ENCODE data around the gene TET3. TPM values are rescaled to one million over a fixed set of nuclear protein-coding genes. Genes with fewer than 3 reads are reported as not detected.

TET3 gene
- total RNA-seq, 1 donor from 2014 or later: 32.8 TPM

- no peak for DNase-seq (ENCODE audit: low read depth)
- H3K27ac ChIP-seq (ENCODE audit: low read depth, low read length): no peak overlapping the region
- H3K36me3 ChIP-seq (ENCODE audit: insufficient read depth, low read length): no peaks in the 10 kb centered on the region
- no peak overlapping the region for H3K4me3 ChIP-seq (ENCODE audit: insufficient read depth, low read depth, low read length)
- Mint-ChIP-seq H3K36me3 (ENCODE audit: low read depth, unreplicated experiment) (no peaks in the 10 kb centered on the region), H3K4me3 (ENCODE audit: unreplicated experiment) (no peak overlapping the region), H3K9me3 (ENCODE audit: unreplicated experiment) (no peaks in the 10 kb centered on the region), H3K27me3 (ENCODE audit: low read depth, unreplicated experiment) (peaks cover 27% of the 10 kb centered on the region), H3K27ac (ENCODE audit: unreplicated experiment) (peak overlapping the region; percentile 13), H3K4me1 (ENCODE audit: low read depth, unreplicated experiment) (peaks cover 25% of the 10 kb centered on the region)
- H3K27me3 ChIP-seq (ENCODE audit: insufficient read depth, low read length): peaks cover 8% of the 10 kb centered on the region
- no peaks in the 10 kb centered on the region for H4K20me1 ChIP-seq (ENCODE audit: insufficient read depth, low read length)
- H3K4me2 ChIP-seq (ENCODE audit: low read length): no peak overlapping the region
- no peaks in the 10 kb centered on the region for H3K79me2 ChIP-seq (ENCODE audit: insufficient read depth, low read length)
- no peak for FAIRE-seq
- H2AFZ ChIP-seq (ENCODE audit: low read depth, low read length): no peak overlapping the region
- TF ChIP-seq EZH2 (IDR thresholded peaks at IDR 0.05; ENCODE audit: insufficient read depth, low read length): no peak
- TF ChIP-seq CTCF (IDR thresholded peaks at IDR 0.05; ENCODE audit: insufficient read depth, low read depth, low read length): no peak
- H3K9ac ChIP-seq (ENCODE audit: low read length): no peak overlapping the region
- no peaks in the 10 kb centered on the region for H3K9me3 ChIP-seq (ENCODE audit: insufficient read depth, low read depth, low read length)
- peaks cover 20% of the 10 kb centered on the region for H3K4me1 ChIP-seq (ENCODE audit: insufficient read depth, low read length)
These were observed 5.7 kb upstream of the TET3 start for GRCh38 chr2:73979021-73979420.

GRCh38 chr2:73979686-73980085 lies 5.0 kb upstream of the TET3 start:
- Histone ChIP-seq H3K4me1 (ENCODE audit: insufficient read depth, low read length) (peaks cover 24% of the 10 kb centered on the region), H3K27me3 (ENCODE audit: insufficient read depth, low read length) (peaks cover 8% of the 10 kb centered on the region), H3K9me3 (ENCODE audit: insufficient read depth, low read depth, low read length) (no peaks in the 10 kb centered on the region), H2AFZ (ENCODE audit: low read depth, low read length) (no peak overlapping the region), H3K4me3 (ENCODE audit: insufficient read depth, low read depth, low read length) (no peak overlapping the region), H3K79me2 (ENCODE audit: insufficient read depth, low read length) (no peaks in the 10 kb centered on the region), H3K9ac (ENCODE audit: low read length) (no peak overlapping the region), H3K27ac (ENCODE audit: low read depth, low read length) (no peak overlapping the region), H3K36me3 (ENCODE audit: insufficient read depth, low read length) (no peaks in the 10 kb centered on the region), H3K4me2 (ENCODE audit: low read length) (peak overlapping the region; percentile 17), H4K20me1 (ENCODE audit: insufficient read depth, low read length) (no peaks in the 10 kb centered on the region)
- H3K4me1 Mint-ChIP-seq (ENCODE audit: low read depth, unreplicated experiment): peaks cover 25% of the 10 kb centered on the region
- H3K9me3 Mint-ChIP-seq (ENCODE audit: unreplicated experiment): no peaks in the 10 kb centered on the region
- peaks cover 27% of the 10 kb centered on the region for H3K27me3 Mint-ChIP-seq (ENCODE audit: low read depth, unreplicated experiment)
- TF ChIP-seq CTCF (IDR thresholded peaks at IDR 0.05; ENCODE audit: insufficient read depth, low read depth, low read length): no peak
- no peak for TF ChIP-seq EZH2 (IDR thresholded peaks at IDR 0.05; ENCODE audit: insufficient read depth, low read length)
- H3K27ac Mint-ChIP-seq (ENCODE audit: unreplicated experiment): no peak overlapping the region
- H3K4me3 Mint-ChIP-seq (ENCODE audit: unreplicated experiment): no peak overlapping the region
- peak; percentile 77 for DNase-seq (ENCODE audit: low read depth)
- no peaks in the 10 kb centered on the region for H3K36me3 Mint-ChIP-seq (ENCODE audit: low read depth, unreplicated experiment)
- FAIRE-seq: no peak

GRCh38 chr2:73980566-73980965 lies 4.1 kb upstream of the TET3 start:
- TF ChIP-seq EZH2 (IDR thresholded peaks at IDR 0.05; ENCODE audit: insufficient read depth, low read length): no peak
- TF ChIP-seq CTCF (IDR thresholded peaks at IDR 0.05; ENCODE audit: insufficient read depth, low read depth, low read length): no peak
- Histone ChIP-seq H2AFZ (ENCODE audit: low read depth, low read length) (no peak overlapping the region), H3K9me3 (ENCODE audit: insufficient read depth, low read depth, low read length) (no peaks in the 10 kb centered on the region), H3K27me3 (ENCODE audit: insufficient read depth, low read length) (peaks cover 8% of the 10 kb centered on the region), H3K27ac (ENCODE audit: low read depth, low read length) (no peak overlapping the region), H3K4me2 (ENCODE audit: low read length) (no peak overlapping the region), H3K4me1 (ENCODE audit: insufficient read depth, low read length) (peaks cover 26% of the 10 kb centered on the region), H4K20me1 (ENCODE audit: insufficient read depth, low read length) (no peaks in the 10 kb centered on the region), H3K36me3 (ENCODE audit: insufficient read depth, low read length) (no peaks in the 10 kb centered on the region), H3K79me2 (ENCODE audit: insufficient read depth, low read length) (no peaks in the 10 kb centered on the region), H3K9ac (ENCODE audit: low read length) (no peak overlapping the region), H3K4me3 (ENCODE audit: insufficient read depth, low read depth, low read length) (no peak overlapping the region)
- Mint-ChIP-seq H3K27ac (ENCODE audit: unreplicated experiment) (no peak overlapping the region), H3K4me1 (ENCODE audit: low read depth, unreplicated experiment) (peaks cover 25% of the 10 kb centered on the region), H3K27me3 (ENCODE audit: low read depth, unreplicated experiment) (peaks cover 23% of the 10 kb centered on the region), H3K9me3 (ENCODE audit: unreplicated experiment) (no peaks in the 10 kb centered on the region), H3K36me3 (ENCODE audit: low read depth, unreplicated experiment) (no peaks in the 10 kb centered on the region), H3K4me3 (ENCODE audit: unreplicated experiment) (no peak overlapping the region)
- DNase-seq (ENCODE audit: low read depth): no peak
- FAIRE-seq: no peak
